Measurements from ENCODE around the gene NT5M. TPM values are rescaled to one million over a fixed set of nuclear protein-coding genes. Genes with fewer than 3 reads are reported as not detected.

The NT5M gene
- total and polyA plus RNA-seq, 9 of the 15 experiments (the other 6 are each of a cell fraction or from before 2014, with no cell fraction given) = 0.24 to 10.1 (median 3.4) TPM

DNA sequence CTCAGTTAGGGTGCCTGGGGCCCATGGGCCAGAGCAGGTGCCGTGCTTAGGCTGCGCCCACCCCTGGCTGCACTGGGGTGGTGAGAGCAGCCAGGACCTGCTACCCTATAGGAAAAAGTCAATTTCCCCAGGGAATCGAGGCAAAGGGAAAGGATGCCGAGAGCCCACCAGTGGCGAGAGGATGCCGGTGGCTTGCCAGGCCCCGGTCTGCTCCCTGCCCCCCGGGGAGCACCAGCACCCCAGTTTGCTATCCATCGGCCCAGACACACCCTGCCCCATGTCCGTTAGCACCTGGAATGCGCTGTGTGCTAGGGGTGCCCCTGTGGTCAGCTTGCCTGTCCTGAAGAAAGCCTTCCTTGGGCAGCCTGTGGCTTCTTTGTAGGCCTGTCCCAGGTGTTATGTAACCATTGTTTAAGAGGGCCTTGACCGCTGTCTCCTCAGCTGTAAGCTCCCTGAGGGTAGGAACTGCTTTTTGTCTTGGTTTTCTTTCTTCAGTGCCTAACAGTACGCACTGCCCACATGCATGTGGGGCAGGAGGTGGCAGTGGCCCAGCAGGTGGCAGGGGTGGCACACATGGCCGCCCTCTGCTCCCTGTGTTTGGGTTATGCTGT, 40.8 kb downstream of the NT5M start (continued):
- TF ChIP-seq ADNP (tag; IDR thresholded peaks at IDR 0.05) = no peak

DNA sequence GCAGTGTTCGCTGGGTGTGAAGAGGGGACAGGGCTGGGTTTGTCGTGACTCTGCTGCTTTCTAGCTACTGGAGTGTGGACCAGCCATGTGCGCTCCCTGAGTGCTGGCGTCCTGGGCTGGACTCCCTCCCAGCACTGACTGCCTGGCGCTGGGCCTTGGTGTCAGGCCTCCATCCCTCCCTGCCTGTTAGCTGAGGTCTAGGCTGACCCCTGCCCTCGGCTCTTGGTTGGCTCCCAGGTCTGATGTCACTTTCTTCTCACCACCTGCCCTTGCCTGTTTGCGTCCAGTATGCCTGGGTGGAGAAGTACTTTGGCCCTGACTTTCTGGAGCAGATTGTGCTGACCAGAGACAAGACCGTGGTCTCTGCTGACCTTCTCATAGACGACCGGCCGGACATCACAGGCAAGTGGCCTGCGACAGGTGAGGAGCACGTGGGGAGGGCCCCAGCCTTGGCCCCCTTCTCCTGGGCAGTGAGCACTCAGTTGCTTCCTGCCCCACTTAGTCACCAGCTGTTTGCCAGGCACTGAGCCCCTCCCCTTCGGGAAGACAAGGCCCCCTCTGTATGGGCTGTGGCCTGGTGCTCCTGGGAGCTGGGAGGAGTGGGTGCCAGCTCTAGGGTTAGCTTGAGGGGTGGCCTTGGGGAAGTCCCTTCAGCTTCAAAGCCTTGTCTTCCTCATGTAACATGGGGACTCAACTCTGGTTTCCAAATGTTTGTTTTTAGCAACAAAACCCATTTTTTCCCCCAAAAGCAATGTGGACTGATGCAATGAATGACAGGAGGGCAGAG, 41.5 kb downstream of the NT5M start:
- no peak for ATAC-seq
- 69% methylated on average over 9 of the region's 14 CpGs for WGBS (ENCODE audit: insufficient coverage, low coverage, missing lambda C conversion rate)
- Histone ChIP-seq H4K20me1 (replicated peaks; ENCODE audit: control insufficient read depth, insufficient read depth, low read length) (no peaks in the 10 kb centered on the region), H3K79me2 (ENCODE audit: control insufficient read depth, insufficient read depth, low read length) (no peaks in the 10 kb centered on the region), H3K27me3 (ENCODE audit: control insufficient read depth in 2 of 2, insufficient read depth in 2 of 2, low read length in 2 of 2) (no peaks in the 10 kb centered on the region), H3K9me1 (ENCODE audit: control insufficient read depth, insufficient read depth, low read length) (peaks cover 2% of the 10 kb centered on the region), H3K4me1 (replicated peaks in 1 of 2; ENCODE audit: control insufficient read depth in 2 of 2, insufficient read depth in 2 of 2, low read length in 2 of 2) (peaks cover 0 to 14% of the 10 kb centered on the region in 2 experiments; a peak in 2 of 5 replicates), H3K9me3 (replicated peaks; ENCODE audit: control insufficient read depth, insufficient read depth, low read depth, low read length) (no peaks in the 10 kb centered on the region), H3K9ac (ENCODE audit: insufficient read depth in 1 of 2, low read depth in 2 of 2, low read length in 2 of 2) (no peak overlapping the region), H3K4me3 (no peak overlapping the region), H3K36me3 (ENCODE audit: control insufficient read depth, insufficient read depth, low read length) (no peaks in the 10 kb centered on the region), H3K27ac (ENCODE audit: extremely low read depth, low read depth, low read length) (no peak overlapping the region), H3K4me2 (ENCODE audit: insufficient read depth, low read length) (no peak overlapping the region), H2AFZ (ENCODE audit: low read depth, low read length) (no peak overlapping the region)
- DNase-seq (ENCODE audit: extremely low read depth in 1 of 4, low spot score in 3 of 4) = no peak
- TF ChIP-seq, protein P1, sequence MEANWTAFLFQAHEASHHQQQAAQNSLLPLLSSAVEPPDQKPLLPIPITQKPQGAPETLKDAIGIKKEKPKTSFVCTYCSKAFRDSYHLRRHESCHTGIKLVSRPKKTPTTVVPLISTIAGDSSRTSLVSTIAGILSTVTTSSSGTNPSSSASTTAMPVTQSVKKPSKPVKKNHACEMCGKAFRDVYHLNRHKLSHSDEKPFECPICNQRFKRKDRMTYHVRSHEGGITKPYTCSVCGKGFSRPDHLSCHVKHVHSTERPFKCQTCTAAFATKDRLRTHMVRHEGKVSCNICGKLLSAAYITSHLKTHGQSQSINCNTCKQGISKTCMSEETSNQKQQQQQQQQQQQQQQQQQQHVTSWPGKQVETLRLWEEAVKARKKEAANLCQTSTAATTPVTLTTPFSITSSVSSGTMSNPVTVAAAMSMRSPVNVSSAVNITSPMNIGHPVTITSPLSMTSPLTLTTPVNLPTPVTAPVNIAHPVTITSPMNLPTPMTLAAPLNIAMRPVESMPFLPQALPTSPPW (CRISPR knock-in tag; IDR thresholded peaks at IDR 0.05) = no peak
- no peak for TF ChIP-seq POLR3A (IDR thresholded peaks at IDR 0.05; ENCODE audit: borderline replicate concordance, extremely low read depth, insufficient read depth, insufficient read length)
- no peak for TF ChIP-seq ZNF717 (CRISPR knock-in tag; IDR thresholded peaks at IDR 0.05)
- TF ChIP-seq HDAC2 (IDR thresholded peaks at IDR 0.05) = no peak
- BruUV-seq (replicated peaks) = no TSS peak
- ChIA-PET POLR2A (no interaction called here), CTCF (ENCODE audit: low intra/inter-chr PET ratio) (no interaction called here)
- intact Hi-C loops (cut with micrococcal nuclease) (no loop called here), in situ Hi-C loops (cut with MboI) (no loop called here)
- no peak for FAIRE-seq

All from K562 (cell line).